K562 (cell line): ENCODE measurements around the gene SLC1A5. TPM values are rescaled to one million over a fixed set of nuclear protein-coding genes. Genes with fewer than 3 reads are reported as not detected.

Experiments used
- BRCA1 ChIP-seq, 2 experiments: fragments of 450-650 bp in 1 of 2; sonication (generic) in 1 of 2; formaldehyde crosslinking in 1 of 2; IDR thresholded peaks; 2 replicates each; pipeline versions ENCODE4 v1.5.0 to v1.6.1; 2017 to 2020; ENCODE audit warnings: mild to moderate bottlenecking in 1 of 2, missing genetic modification reagents in 1 of 2
- ETV1 ChIP-seq: fragments of 450-650 bp; conservative IDR thresholded peaks from 2 replicates; pipeline ENCODE4 v1.6.1; 2016; ENCODE audit warnings: missing genetic modification characterization, control low read depth, low read depth, missing compliant biosample characterization
- HDAC8 ChIP-seq: fragments of 450-650 bp; IDR thresholded peaks from 2 replicates; pipeline ENCODE4 v1.6.1; 2016; ENCODE audit warnings: mild to moderate bottlenecking, missing genetic modification characterization, moderate library complexity, missing compliant biosample characterization
- HDGF ChIP-seq: fragments of 450-650 bp; IDR thresholded peaks from 2 replicates; pipeline ENCODE4 v1.6.1; 2016
- PHF20 ChIP-seq: fragments of 450-650 bp; IDR thresholded peaks from 2 replicates; pipeline ENCODE4 v1.6.1; 2018; ENCODE audit not compliant: partially characterized antibody
- SREBF2 ChIP-seq: sonication (generic); formaldehyde crosslinking; IDR thresholded peaks from 2 replicates; pipeline ENCODE4 v1.4.0; 2020; ENCODE audit warnings: mild to moderate bottlenecking, missing genetic modification reagents
- TAF7 ChIP-seq: fragments of 450-650 bp; IDR thresholded peaks from 2 replicates; pipeline ENCODE4 v1.6.1; 2016; ENCODE audit warnings: missing genetic modification characterization, missing compliant biosample characterization
- TBP ChIP-seq: optimal IDR thresholded peaks from 2 replicates; pipeline ENCODE3; 2011; ENCODE audit warnings: low read depth, low read length, improper control_type of control experiment
- ZNF140 ChIP-seq: fragments of 250-450 bp; sonication (Bioruptor Pico); IDR thresholded peaks from 2 replicates; pipeline ENCODE4 v1.8.0; 2021; ENCODE audit warnings: moderate library complexity, mild to moderate bottlenecking, inconsistent platforms
- ZNF24 ChIP-seq: fragments of 450-650 bp; IDR thresholded peaks from 2 replicates; pipeline ENCODE4 v1.6.1; 2016
- ZNF764 ChIP-seq: fragments of 250-450 bp; sonication (Bioruptor Pico); IDR thresholded peaks from 2 replicates; pipeline ENCODE4 v1.4.0; 2020; ENCODE audit warnings: low read depth, mild to moderate bottlenecking, moderate library complexity
- ZNF830 ChIP-seq: fragments of 250-450 bp; sonication (Bioruptor Pico); IDR thresholded peaks from 2 replicates; pipeline ENCODE4 v1.5.0; 2021; ENCODE audit warnings: mild to moderate bottlenecking
- polyA plus RNA-seq, 8 experiments: library from polyadenylated mRNA; depleted of rRNA in 4 of 8; stranded (reverse) in 5 of 8; unstranded in 3 of 8; fragments of >200 nt; fragmentation: Nextera tagmentation in 2 of 8; fragmentation: Illumina TruSeq in 1 of 8; extraction: Ambion mirVana in 2 of 8; extraction: Trizol in 1 of 8; gene quantifications; 2 replicates each; pipeline versions ENCODE4 v1.2.1 to v1.2.3, GENCODE V29; 2011 to 2014; ENCODE audit warnings: inconsistent platforms in 1 of 8, missing spikeins in 1 of 8
- total RNA-seq, 7 experiments: library from RNA; depleted of rRNA in 6 of 7; stranded (reverse); fragments of >200 nt in 6 of 7; fragmentation: Illumina TruSeq in 2 of 7; extraction: Trizol in 2 of 7; gene quantifications; 2 replicates each; pipeline versions ENCODE4 v1.2.1 to v1.2.3, GENCODE V29; 2011 to 2021; ENCODE audit warnings: low replicate concordance in 1 of 7
- TF ChIP-seq, protein P1 (sequence below): sonication (generic); formaldehyde crosslinking; IDR thresholded peaks from 2 replicates; pipeline ENCODE4 v1.8.1; 2022; ENCODE audit warnings: missing genetic modification reagents
- TF ChIP-seq, protein P2 (sequence below): fragments of 450-650 bp; formaldehyde crosslinking; conservative IDR thresholded peaks from 2 replicates; pipeline ENCODE4 v1.4.0; 2022; ENCODE audit warnings: mild to moderate bottlenecking, missing genetic modification characterization
- TF ChIP-seq, protein P3 (sequence below): fragments of 450-650 bp; IDR thresholded peaks from 2 replicates; pipeline ENCODE4 v1.6.1; 2018; ENCODE audit not compliant: partially characterized antibody
- TF ChIP-seq, protein P4 (sequence below): fragments of 200-800 bp; sonication (Bioruptor generic); IDR thresholded peaks from 2 replicates; pipeline ENCODE4 v1.6.1; 2016; ENCODE audit warnings: missing genetic modification characterization, missing compliant biosample characterization

Gene SLC1A5
- total and polyA plus RNA-seq, 9 of the 15 experiments (the other 6 are each of a cell fraction or from before 2014, with no cell fraction given), result 31.2 to 417 (median 134) TPM

DNA sequence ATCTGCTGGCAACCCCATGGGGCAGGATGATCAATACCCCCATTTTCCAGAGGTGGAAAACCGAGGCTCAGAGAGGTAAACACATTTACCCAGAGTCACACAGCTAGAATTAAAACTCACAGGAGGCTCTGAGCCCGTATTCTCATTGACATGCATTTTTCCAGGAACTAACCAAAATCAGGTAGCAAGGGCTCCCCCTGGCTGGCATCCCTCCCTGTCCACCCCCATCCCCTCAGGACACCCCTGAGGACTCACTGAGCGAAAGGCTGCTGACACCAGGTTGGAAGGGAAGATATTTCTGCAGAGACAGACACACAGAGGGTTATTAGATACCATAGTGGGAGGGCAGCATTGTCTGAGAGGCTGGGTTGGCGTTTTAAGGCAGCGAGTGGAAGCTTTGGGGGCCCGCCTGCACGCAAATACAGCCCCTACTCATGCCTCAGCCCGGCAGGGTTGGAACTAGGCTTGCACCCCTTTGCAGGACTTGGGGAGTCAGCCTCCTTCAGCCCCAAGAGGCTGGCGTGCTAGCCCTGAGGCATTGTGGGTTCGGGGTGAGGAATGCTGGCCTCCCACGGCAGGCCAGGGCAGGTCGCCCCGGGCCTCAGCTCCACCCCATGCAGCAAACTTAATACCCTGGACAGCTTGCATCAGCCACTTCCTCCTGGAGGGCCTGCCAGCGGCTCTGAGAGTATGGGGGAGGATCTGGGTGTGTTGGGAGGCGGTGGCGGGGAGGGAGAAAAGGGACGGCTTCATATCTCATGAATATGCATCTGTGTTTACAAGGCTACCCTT, 3.9 kb downstream of the SLC1A5 start (continued):
- TF ChIP-seq TAF7 (tag) (peak; percentile 60), BRCA1 (IDR thresholded peaks at IDR 0.05) (no peak), BRCA1 (CRISPR knock-in tag; IDR thresholded peaks at IDR 0.05) (no peak), HDGF (peak; percentile 75), ZNF140 (CRISPR knock-in tag) (no peak), ZNF830 (CRISPR knock-in tag) (no peak), ZNF24 (no peak), HDAC8 (tag) (no peak), ETV1 (tag) (peak; percentile 77), ZNF764 (CRISPR knock-in tag) (no peak), TBP (peak; percentile 40), PHF20 (no peak), SREBF2 (CRISPR knock-in tag) (no peak)
- TF ChIP-seq, protein P1, sequence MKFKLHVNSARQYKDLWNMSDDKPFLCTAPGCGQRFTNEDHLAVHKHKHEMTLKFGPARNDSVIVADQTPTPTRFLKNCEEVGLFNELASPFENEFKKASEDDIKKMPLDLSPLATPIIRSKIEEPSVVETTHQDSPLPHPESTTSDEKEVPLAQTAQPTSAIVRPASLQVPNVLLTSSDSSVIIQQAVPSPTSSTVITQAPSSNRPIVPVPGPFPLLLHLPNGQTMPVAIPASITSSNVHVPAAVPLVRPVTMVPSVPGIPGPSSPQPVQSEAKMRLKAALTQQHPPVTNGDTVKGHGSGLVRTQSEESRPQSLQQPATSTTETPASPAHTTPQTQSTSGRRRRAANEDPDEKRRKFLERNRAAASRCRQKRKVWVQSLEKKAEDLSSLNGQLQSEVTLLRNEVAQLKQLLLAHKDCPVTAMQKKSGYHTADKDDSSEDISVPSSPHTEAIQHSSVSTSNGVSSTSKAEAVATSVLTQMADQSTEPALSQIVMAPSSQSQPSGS (CRISPR knock-in tag), result no peak
- TF ChIP-seq, protein P2, sequence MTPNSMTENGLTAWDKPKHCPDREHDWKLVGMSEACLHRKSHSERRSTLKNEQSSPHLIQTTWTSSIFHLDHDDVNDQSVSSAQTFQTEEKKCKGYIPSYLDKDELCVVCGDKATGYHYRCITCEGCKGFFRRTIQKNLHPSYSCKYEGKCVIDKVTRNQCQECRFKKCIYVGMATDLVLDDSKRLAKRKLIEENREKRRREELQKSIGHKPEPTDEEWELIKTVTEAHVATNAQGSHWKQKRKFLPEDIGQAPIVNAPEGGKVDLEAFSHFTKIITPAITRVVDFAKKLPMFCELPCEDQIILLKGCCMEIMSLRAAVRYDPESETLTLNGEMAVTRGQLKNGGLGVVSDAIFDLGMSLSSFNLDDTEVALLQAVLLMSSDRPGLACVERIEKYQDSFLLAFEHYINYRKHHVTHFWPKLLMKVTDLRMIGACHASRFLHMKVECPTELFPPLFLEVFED (CRISPR knock-in tag), result no peak
- TF ChIP-seq, protein P3, sequence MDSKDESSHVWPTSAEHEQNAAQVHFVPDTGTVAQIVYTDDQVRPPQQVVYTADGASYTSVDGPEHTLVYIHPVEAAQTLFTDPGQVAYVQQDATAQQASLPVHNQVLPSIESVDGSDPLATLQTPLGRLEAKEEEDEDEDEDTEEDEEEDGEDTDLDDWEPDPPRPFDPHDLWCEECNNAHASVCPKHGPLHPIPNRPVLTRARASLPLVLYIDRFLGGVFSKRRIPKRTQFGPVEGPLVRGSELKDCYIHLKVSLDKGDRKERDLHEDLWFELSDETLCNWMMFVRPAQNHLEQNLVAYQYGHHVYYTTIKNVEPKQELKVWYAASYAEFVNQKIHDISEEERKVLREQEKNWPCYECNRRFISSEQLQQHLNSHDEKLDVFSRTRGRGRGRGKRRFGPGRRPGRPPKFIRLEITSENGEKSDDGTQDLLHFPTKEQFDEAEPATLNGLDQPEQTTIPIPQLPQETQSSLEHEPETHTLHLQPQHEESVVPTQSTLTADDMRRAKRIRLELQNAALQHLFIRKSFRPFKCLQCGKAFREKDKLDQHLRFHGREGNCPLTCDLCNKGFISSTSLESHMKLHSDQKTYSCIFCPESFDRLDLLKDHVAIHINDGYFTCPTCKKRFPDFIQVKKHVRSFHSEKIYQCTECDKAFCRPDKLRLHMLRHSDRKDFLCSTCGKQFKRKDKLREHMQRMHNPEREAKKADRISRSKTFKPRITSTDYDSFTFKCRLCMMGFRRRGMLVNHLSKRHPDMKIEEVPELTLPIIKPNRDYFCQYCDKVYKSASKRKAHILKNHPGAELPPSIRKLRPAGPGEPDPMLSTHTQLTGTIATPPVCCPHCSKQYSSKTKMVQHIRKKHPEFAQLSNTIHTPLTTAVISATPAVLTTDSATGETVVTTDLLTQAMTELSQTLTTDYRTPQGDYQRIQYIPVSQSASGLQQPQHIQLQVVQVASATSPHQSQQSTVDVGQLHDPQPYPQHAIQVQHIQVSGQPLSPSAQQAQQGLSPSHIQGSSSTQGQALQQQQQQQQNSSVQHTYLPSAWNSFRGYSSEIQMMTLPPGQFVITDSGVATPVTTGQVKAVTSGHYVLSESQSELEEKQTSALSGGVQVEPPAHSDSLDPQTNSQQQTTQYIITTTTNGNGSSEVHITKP, result peak; percentile 45
- TF ChIP-seq, protein P4, sequence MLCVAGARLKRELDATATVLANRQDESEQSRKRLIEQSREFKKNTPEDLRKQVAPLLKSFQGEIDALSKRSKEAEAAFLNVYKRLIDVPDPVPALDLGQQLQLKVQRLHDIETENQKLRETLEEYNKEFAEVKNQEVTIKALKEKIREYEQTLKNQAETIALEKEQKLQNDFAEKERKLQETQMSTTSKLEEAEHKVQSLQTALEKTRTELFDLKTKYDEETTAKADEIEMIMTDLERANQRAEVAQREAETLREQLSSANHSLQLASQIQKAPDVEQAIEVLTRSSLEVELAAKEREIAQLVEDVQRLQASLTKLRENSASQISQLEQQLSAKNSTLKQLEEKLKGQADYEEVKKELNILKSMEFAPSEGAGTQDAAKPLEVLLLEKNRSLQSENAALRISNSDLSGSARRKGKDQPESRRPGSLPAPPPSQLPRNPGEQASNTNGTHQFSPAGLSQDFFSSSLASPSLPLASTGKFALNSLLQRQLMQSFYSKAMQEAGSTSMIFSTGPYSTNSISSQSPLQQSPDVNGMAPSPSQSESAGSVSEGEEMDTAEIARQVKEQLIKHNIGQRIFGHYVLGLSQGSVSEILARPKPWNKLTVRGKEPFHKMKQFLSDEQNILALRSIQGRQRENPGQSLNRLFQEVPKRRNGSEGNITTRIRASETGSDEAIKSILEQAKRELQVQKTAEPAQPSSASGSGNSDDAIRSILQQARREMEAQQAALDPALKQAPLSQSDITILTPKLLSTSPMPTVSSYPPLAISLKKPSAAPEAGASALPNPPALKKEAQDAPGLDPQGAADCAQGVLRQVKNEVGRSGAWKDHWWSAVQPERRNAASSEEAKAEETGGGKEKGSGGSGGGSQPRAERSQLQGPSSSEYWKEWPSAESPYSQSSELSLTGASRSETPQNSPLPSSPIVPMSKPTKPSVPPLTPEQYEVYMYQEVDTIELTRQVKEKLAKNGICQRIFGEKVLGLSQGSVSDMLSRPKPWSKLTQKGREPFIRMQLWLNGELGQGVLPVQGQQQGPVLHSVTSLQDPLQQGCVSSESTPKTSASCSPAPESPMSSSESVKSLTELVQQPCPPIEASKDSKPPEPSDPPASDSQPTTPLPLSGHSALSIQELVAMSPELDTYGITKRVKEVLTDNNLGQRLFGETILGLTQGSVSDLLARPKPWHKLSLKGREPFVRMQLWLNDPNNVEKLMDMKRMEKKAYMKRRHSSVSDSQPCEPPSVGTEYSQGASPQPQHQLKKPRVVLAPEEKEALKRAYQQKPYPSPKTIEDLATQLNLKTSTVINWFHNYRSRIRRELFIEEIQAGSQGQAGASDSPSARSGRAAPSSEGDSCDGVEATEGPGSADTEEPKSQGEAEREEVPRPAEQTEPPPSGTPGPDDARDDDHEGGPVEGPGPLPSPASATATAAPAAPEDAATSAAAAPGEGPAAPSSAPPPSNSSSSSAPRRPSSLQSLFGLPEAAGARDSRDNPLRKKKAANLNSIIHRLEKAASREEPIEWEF (CRISPR knock-in tag), result no peak
